HEK293 (cell line): ENCODE measurements around the gene MTCL3.
A peak's percentile ranks its signal among the peaks of the same experiment; 100 is the strongest.

ENCODE experiments used
- CTCF ChIA-PET: fragments of 350-600 bp; formaldehyde crosslinking; extraction: SDS; loops from one replicate; lab custom pipeline; 2021; ENCODE audit warnings: antibody characterized with exemption; lab: Yijun Ruan, JAX
- POLR2A ChIA-PET: fragments of 300-600 bp; formaldehyde crosslinking; extraction: SDS; loops from one replicate; lab custom pipeline; 2020; ENCODE audit warnings: antibody characterized with exemption, inconsistent platforms; lab: Yijun Ruan, JAX
- H3K27ac ChIP-seq: fragments of 200-500 bp; sonication (Bioruptor generic); 2 replicates; pipeline ENCODE4 v1.5.1; 2014; ENCODE audit warnings: low read depth, low read length, control low read depth, inconsistent platforms; ENCODE audit errors: extremely low read depth
- H3K36me3 ChIP-seq, 2 experiments: fragments of 200-500 bp in 1 of 2; sonication (Bioruptor generic) in 1 of 2; 1 replicate in 1 of 2; 2 replicates in 1 of 2; pipeline ENCODE4 v1.5.1; 2014 to 2017; ENCODE audit warnings: inconsistent platforms in 2 of 2, low read length in 2 of 2; ENCODE audit not compliant: control insufficient read depth in 2 of 2, insufficient read depth in 1 of 2
- H3K4me1 ChIP-seq: fragments of 200-500 bp; sonication (Bioruptor generic); 2 replicates; pipeline ENCODE4 v1.5.1; 2014; ENCODE audit warnings: mild to moderate bottlenecking, low read length, inconsistent platforms; ENCODE audit not compliant: control insufficient read depth, insufficient read depth
- H3K4me3 ChIP-seq: 2 replicates; pipeline ENCODE4 v1.5.1; 2011; ENCODE audit warnings: low read depth, mild to moderate bottlenecking, control low read depth, low read length, moderate library complexity
- H3K9me3 ChIP-seq: fragments of 200-500 bp; sonication (Bioruptor generic); 2 replicates; pipeline ENCODE4 v1.5.1; 2014; ENCODE audit warnings: low read depth, low read length, inconsistent platforms; ENCODE audit not compliant: control insufficient read depth, insufficient read depth
- PRDM1 ChIP-seq: fragments of 450-650 bp; formaldehyde crosslinking; IDR thresholded peaks from 2 replicates; pipeline ENCODE4; 2016; ENCODE audit warnings: missing biosample characterization, missing genetic modification characterization
- SP2 ChIP-seq: fragments of 450-650 bp; formaldehyde crosslinking; IDR thresholded peaks from 2 replicates; pipeline ENCODE4 v1.5.1; 2016; ENCODE audit warnings: missing biosample characterization, missing genetic modification characterization
- ZBTB17 ChIP-seq: fragments of 450-650 bp; formaldehyde crosslinking; IDR thresholded peaks from 2 replicates; pipeline ENCODE4 v1.5.1; 2016; ENCODE audit warnings: missing biosample characterization, missing genetic modification characterization
- ZFP3 ChIP-seq: fragments of 450-650 bp; formaldehyde crosslinking; IDR thresholded peaks from 2 replicates; pipeline ENCODE4 v1.5.1; 2016; ENCODE audit warnings: low read depth, missing biosample characterization, missing genetic modification characterization
- ZNF157 ChIP-seq: fragments of 450-650 bp; formaldehyde crosslinking; IDR thresholded peaks from 2 replicates; pipeline ENCODE4 v1.5.1; 2016; ENCODE audit warnings: missing biosample characterization, missing genetic modification characterization
- ZNF16 ChIP-seq: fragments of 450-650 bp; formaldehyde crosslinking; IDR thresholded peaks from 2 replicates; pipeline ENCODE4 v1.5.1; 2016; ENCODE audit warnings: low read depth, missing biosample characterization, missing genetic modification characterization
- ZNF19 ChIP-seq: fragments of 450-650 bp; formaldehyde crosslinking; IDR thresholded peaks from 2 replicates; pipeline ENCODE4; 2016; ENCODE audit warnings: missing biosample characterization, missing genetic modification characterization, low read depth
- ZNF24 ChIP-seq: fragments of 450-650 bp; formaldehyde crosslinking; IDR thresholded peaks from 2 replicates; pipeline ENCODE4 v1.5.1; 2016; ENCODE audit warnings: missing biosample characterization, missing genetic modification characterization
- ZNF266 ChIP-seq: fragments of 450-650 bp; formaldehyde crosslinking; IDR thresholded peaks from 2 replicates; pipeline ENCODE4 v1.5.1; 2016; ENCODE audit warnings: missing biosample characterization, missing genetic modification characterization, low read depth
- ZNF302 ChIP-seq: fragments of 450-650 bp; formaldehyde crosslinking; IDR thresholded peaks from 2 replicates; pipeline ENCODE4 v1.5.1; 2016; ENCODE audit warnings: missing biosample characterization, missing genetic modification characterization, low read depth
- ZNF341 ChIP-seq: fragments of 450-650 bp; formaldehyde crosslinking; IDR thresholded peaks from 2 replicates; pipeline ENCODE4; 2016; ENCODE audit warnings: low read depth, missing biosample characterization, missing genetic modification characterization
- ZNF350 ChIP-seq: fragments of 450-650 bp; formaldehyde crosslinking; IDR thresholded peaks from 2 replicates; pipeline ENCODE4 v1.5.0; 2017; ENCODE audit warnings: missing biosample characterization, mild to moderate bottlenecking, missing genetic modification characterization
- ZNF560 ChIP-seq: fragments of 450-650 bp; formaldehyde crosslinking; IDR thresholded peaks from 2 replicates; pipeline ENCODE4 v1.5.1; 2017; ENCODE audit warnings: missing biosample characterization, missing genetic modification characterization, borderline replicate concordance
- ZNF624 ChIP-seq: fragments of 450-650 bp; formaldehyde crosslinking; IDR thresholded peaks from 2 replicates; pipeline ENCODE4 v1.5.1; 2017; ENCODE audit warnings: missing biosample characterization, missing genetic modification characterization
- ZNF654 ChIP-seq: fragments of 450-650 bp; formaldehyde crosslinking; IDR thresholded peaks from 2 replicates; pipeline ENCODE4 v1.5.1; 2016; ENCODE audit warnings: low read depth, missing biosample characterization, missing genetic modification characterization
- TF ChIP-seq, protein P1 (sequence below): fragments of 450-650 bp; formaldehyde crosslinking; IDR thresholded peaks from 2 replicates; pipeline ENCODE4 v1.5.1; 2016; ENCODE audit warnings: missing biosample characterization, missing genetic modification characterization, low read depth
- TF ChIP-seq, protein P2 (sequence below): fragments of 450-650 bp; formaldehyde crosslinking; IDR thresholded peaks from 2 replicates; pipeline ENCODE4 v1.5.0; 2017; ENCODE audit warnings: missing biosample characterization, missing genetic modification characterization, borderline replicate concordance
- TF ChIP-seq, protein P3 (sequence below): fragments of 450-650 bp; formaldehyde crosslinking; IDR thresholded peaks from 2 replicates; pipeline ENCODE4 v1.5.1; 2016; ENCODE audit warnings: missing biosample characterization, missing genetic modification characterization
- TF ChIP-seq, protein P4 (sequence below): sonication (generic); formaldehyde crosslinking; IDR thresholded peaks from 2 replicates; pipeline ENCODE4 v1.8.1; 2022; ENCODE audit warnings: mild to moderate bottlenecking, moderate library complexity, missing genetic modification reagents
- TF ChIP-seq, protein P5 (sequence below): fragments of 450-650 bp; formaldehyde crosslinking; IDR thresholded peaks from 2 replicates; pipeline ENCODE4 v1.5.1; 2016; ENCODE audit warnings: missing biosample characterization, missing genetic modification characterization

The MTCL3 gene

DNA sequence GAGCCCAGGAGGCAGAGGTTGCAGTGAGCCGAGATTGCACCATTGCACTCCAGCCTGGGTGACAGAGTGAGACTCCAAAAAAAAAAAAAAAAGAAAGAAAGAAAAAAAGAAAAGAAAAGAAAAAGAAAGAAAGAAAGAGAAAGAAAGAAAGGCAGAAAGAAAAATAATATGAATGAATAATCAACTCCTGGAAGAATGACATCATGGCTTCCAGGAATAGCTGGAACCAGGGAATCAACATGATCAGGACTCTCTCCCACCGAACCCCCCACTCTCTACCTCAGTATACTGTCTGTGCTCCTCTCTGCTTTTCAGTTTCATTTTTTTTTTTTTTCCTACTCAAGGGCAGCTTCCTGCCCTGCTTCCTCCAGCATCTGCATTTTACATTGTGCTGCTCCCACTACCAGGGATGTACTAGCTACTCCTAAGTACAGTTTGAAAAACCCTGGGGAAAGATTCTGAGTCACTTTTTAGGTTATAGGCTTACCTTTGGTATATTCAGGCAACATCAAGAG, 19.7 kb upstream of the MTCL3 start:
- H3K9me3 ChIP-seq: no peaks in the 10 kb centered on the region
- no peaks in the 10 kb centered on the region for H3K4me1 ChIP-seq
- POLR2A ChIA-PET: interaction anchor here (0.7 kb wide), 1 partner anchor 101 kb away, joined by 3 read pairs; no protein-coding TSS in a partner anchor
- TF ChIP-seq, protein P1, sequence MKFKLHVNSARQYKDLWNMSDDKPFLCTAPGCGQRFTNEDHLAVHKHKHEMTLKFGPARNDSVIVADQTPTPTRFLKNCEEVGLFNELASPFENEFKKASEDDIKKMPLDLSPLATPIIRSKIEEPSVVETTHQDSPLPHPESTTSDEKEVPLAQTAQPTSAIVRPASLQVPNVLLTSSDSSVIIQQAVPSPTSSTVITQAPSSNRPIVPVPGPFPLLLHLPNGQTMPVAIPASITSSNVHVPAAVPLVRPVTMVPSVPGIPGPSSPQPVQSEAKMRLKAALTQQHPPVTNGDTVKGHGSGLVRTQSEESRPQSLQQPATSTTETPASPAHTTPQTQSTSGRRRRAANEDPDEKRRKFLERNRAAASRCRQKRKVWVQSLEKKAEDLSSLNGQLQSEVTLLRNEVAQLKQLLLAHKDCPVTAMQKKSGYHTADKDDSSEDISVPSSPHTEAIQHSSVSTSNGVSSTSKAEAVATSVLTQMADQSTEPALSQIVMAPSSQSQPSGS: peak; percentile 67
- 0 out of 2 replicates have a peak, but pooled peaks have one; percentile 21 for TF ChIP-seq PRDM1
- peak; percentile 27; the same call in 1 of the 2 replicates for TF ChIP-seq ZBTB17 (tag by site-specific recombination)
- TF ChIP-seq, protein P2, sequence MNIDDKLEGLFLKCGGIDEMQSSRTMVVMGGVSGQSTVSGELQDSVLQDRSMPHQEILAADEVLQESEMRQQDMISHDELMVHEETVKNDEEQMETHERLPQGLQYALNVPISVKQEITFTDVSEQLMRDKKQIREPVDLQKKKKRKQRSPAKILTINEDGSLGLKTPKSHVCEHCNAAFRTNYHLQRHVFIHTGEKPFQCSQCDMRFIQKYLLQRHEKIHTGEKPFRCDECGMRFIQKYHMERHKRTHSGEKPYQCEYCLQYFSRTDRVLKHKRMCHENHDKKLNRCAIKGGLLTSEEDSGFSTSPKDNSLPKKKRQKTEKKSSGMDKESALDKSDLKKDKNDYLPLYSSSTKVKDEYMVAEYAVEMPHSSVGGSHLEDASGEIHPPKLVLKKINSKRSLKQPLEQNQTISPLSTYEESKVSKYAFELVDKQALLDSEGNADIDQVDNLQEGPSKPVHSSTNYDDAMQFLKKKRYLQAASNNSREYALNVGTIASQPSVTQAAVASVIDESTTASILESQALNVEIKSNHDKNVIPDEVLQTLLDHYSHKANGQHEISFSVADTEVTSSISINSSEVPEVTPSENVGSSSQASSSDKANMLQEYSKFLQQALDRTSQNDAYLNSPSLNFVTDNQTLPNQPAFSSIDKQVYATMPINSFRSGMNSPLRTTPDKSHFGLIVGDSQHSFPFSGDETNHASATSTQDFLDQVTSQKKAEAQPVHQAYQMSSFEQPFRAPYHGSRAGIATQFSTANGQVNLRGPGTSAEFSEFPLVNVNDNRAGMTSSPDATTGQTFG (tag by site-specific recombination): no peak
- no peak overlapping the region for H3K27ac ChIP-seq
- no peaks in the 10 kb centered on the region for H3K36me3 ChIP-seq
- CTCF ChIA-PET: interaction anchor here (0.6 to 4.7 kb wide), 27 partner anchors 10 to 1566 kb away, joined by 3 to 48 read pairs (median 4); partner anchors contain the start of genes KIAA0408, MTCL3 and RNF146
- H3K4me3 ChIP-seq: no peak overlapping the region

DNA sequence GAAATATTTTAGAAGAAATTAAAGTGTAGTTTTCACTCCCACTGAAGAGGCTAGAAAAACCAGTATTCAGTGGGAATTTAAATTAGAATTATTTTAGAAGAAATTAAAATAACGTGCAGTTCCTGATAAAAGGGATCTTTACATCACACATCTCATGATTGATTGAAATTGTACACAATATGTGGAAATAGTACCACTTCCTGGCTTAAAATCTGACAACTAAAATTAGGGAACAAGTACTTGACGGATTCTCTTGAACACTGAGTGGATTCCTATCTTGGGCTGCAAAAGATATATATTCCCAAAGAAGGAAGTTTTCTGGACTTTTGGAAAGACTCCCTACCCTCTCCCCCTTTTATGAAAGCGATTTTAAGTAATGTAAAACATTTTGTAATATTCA, 14.6 kb upstream of the MTCL3 start:
- Histone ChIP-seq H3K9me3 (no peaks in the 10 kb centered on the region), H3K36me3 (no peaks in the 10 kb centered on the region), H3K27ac (no peak overlapping the region), H3K4me1 (no peaks in the 10 kb centered on the region), H3K4me3 (no peak overlapping the region)
- TF ChIP-seq ZNF16 (tag by site-specific recombination) (no peak), ZNF266 (tag by site-specific recombination) (no peak), ZFP3 (tag by site-specific recombination) (no peak), ZNF654 (tag by site-specific recombination) (no peak), ZNF560 (tag by site-specific recombination) (no peak), ZNF350 (tag by site-specific recombination) (no peak), ZNF19 (tag by site-specific recombination) (no peak), ZNF341 (no peak), SP2 (tag by site-specific recombination) (no peak), ZNF157 (tag by site-specific recombination) (no peak), ZNF302 (tag by site-specific recombination) (no peak), ZNF624 (tag by site-specific recombination) (no peak), ZNF24 (tag by site-specific recombination) (no peak)
- TF ChIP-seq, protein P3, sequence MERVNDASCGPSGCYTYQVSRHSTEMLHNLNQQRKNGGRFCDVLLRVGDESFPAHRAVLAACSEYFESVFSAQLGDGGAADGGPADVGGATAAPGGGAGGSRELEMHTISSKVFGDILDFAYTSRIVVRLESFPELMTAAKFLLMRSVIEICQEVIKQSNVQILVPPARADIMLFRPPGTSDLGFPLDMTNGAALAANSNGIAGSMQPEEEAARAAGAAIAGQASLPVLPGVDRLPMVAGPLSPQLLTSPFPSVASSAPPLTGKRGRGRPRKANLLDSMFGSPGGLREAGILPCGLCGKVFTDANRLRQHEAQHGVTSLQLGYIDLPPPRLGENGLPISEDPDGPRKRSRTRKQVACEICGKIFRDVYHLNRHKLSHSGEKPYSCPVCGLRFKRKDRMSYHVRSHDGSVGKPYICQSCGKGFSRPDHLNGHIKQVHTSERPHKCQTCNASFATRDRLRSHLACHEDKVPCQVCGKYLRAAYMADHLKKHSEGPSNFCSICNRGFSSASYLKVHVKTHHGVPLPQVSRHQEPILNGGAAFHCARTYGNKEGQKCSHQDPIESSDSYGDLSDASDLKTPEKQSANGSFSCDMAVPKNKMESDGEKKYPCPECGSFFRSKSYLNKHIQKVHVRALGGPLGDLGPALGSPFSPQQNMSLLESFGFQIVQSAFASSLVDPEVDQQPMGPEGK (tag by site-specific recombination): no peak
- TF ChIP-seq, protein P4, sequence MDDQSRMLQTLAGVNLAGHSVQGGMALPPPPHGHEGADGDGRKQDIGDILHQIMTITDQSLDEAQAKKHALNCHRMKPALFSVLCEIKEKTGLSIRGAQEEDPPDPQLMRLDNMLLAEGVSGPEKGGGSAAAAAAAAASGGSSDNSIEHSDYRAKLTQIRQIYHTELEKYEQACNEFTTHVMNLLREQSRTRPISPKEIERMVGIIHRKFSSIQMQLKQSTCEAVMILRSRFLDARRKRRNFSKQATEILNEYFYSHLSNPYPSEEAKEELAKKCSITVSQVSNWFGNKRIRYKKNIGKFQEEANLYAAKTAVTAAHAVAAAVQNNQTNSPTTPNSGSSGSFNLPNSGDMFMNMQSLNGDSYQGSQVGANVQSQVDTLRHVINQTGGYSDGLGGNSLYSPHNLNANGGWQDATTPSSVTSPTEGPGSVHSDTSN: no peak
- TF ChIP-seq, protein P5, sequence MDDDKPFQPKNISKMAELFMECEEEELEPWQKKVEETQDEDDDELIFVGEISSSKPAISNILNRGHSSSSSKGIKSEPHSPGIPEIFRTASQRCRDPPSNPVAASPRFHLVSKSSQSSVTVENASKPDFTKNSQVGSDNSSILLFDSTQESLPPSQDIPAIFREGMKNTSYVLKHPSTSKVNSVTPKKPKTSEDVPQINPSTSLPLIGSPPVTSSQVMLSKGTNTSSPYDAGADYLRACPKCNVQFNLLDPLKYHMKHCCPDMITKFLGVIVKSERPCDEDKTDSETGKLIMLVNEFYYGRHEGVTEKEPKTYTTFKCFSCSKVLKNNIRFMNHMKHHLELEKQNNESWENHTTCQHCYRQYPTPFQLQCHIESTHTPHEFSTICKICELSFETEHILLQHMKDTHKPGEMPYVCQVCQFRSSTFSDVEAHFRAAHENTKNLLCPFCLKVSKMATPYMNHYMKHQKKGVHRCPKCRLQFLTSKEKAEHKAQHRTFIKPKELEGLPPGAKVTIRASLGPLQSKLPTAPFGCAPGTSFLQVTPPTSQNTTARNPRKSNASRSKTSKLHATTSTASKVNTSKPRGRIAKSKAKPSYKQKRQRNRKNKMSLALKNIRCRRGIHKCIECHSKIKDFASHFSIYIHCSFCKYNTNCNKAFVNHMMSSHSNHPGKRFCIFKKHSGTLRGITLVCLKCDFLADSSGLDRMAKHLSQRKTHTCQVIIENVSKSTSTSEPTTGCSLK: no peak
- ChIA-PET CTCF (interaction anchor here (0.9 kb wide), 2 partner anchors 15 to 70 kb away, joined by 3 to 5 read pairs; no protein-coding TSS in a partner anchor), POLR2A (no interaction called here)
